Activated CD4-positive, alpha-beta T cell treated with anti-CD3 and anti-CD28 coated beads for 36 hours (primary cell): ENCODE measurements around the gene FAM107A. TPM values are rescaled to one million over a fixed set of nuclear protein-coding genes. Genes with fewer than 3 reads are reported as not detected.
"Not testable (repeated sequence)": the region's sequence is repeated elsewhere in the genome, so short reads cannot be mapped to it uniquely, and the experiment has no call there.

Experiments used
- ATAC-seq: fragments of 200-7000 bp; cut with Tn5 transposase; one replicate; pipeline ENCODE4 v1.10.0; 2021; ENCODE audit warnings: mild to moderate bottlenecking, moderate library complexity
- CTCF ChIA-PET: fragments of 350-600 bp; sonication (Branson Sonifier 250); formaldehyde crosslinking; loops from one replicate; lab custom pipeline; 2021; ENCODE audit warnings: antibody characterized with exemption; lab: Charles Lee
- POLR2A ChIA-PET: fragments of 350-600 bp; sonication (Branson Sonifier 250); formaldehyde crosslinking; loops from one replicate; lab custom pipeline; 2021; ENCODE audit warnings: antibody characterized with exemption, inconsistent platforms; lab: Charles Lee
- DNase-seq: peaks from one replicate; pipeline ENCODE4 v3.0.0-alpha.2; 2020
- H3K27ac Mint-ChIP-seq: one replicate; pipeline ENCODE4 v1.8.0; 2021; ENCODE audit warnings: mixed read lengths
- H3K27me3 Mint-ChIP-seq: one replicate; pipeline ENCODE4 v1.8.0; 2021; ENCODE audit warnings: mixed read lengths
- H3K36me3 Mint-ChIP-seq: one replicate; pipeline ENCODE4 v1.8.0; 2021; ENCODE audit warnings: low read depth, mixed read lengths
- H3K4me1 Mint-ChIP-seq: one replicate; pipeline ENCODE4 v1.8.0; 2021; ENCODE audit warnings: mixed read lengths
- H3K4me3 Mint-ChIP-seq: one replicate; pipeline ENCODE4 v1.8.0; 2021; ENCODE audit warnings: mild to moderate bottlenecking, moderate library complexity, mixed read lengths
- H3K9me3 Mint-ChIP-seq: one replicate; pipeline ENCODE4 v1.8.0; 2021; ENCODE audit warnings: low read depth, mixed read lengths
- intact Hi-C, 2 experiments: fragments of 100-400 bp; cut with DNase I in 1 of 2; cut with micrococcal nuclease in 1 of 2; formaldehyde crosslinking; loops; one replicate each; pipeline versions ENCODE4 v1.14.2 to v1.15.1; 2022 to 2024; cut with DNase I, micrococcal nuclease
- total RNA-seq, 2 experiments: library from RNA; stranded (reverse); gene quantifications; one replicate each; pipeline ENCODE4 v1.2.3, GENCODE V29; 2021

FAM107A gene
- total RNA-seq, 2 experiments from 2014 or later, result not detected

DNA sequence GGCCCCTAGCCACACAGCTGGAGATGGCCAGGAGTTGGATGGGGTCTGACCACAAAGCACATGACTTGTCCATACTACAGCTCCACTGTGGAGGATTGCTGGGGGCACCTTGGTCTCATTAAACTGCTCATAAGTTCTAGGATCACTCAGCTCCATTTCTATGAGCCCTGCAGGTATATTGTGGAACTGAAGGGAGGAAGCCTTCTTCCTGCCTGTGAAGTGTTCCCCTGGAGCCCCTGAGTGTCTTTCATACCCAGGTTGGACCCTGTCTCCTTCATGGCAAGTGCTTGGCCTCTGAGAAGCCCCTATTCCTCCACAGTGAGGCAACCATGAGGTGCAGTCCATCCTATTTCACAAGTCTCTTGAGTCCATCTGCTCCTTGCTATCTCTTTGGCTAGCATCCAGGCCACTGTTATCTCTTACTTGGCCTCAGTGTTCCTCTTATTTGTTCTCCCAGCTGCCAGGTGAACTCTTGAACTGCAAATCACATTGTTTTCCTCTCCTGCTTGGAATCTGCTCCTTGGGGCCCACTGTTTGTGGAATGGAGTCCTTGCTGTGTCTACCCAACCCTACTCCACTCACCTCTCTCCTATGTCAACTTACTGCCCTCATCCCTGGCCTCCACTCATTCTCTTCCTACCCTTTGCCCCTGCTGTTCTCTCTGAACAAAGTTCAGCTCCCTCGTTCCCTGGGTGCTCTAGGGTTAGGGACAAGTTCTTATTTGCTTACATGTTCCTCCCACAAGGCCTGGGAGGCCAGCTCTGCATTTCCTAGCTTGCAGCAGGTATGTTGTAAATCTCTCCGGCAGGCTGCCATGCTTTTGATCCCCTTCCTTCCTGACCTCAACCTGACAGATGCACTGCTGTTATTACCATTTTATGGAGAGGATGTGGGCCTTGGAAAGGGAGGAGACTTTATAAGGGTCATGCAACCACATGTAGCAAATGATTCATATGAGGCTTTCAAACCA, 41.4 kb downstream of the FAM107A start:
- Mint-ChIP-seq H3K27me3 (no peaks in the 10 kb centered on the region), H3K36me3 (no peaks in the 10 kb centered on the region), H3K27ac (no peak overlapping the region), H3K4me3 (no peak overlapping the region), H3K4me1 (peaks cover 13% of the 10 kb centered on the region), H3K9me3 (no peaks in the 10 kb centered on the region)
- CTCF ChIA-PET, result interaction anchor here (0.6 to 2.0 kb wide), 2 partner anchors 31 to 72 kb away, joined by 4 to 6 read pairs; no protein-coding TSS in a partner anchor
- DNase-seq, result no peak
- no peak for ATAC-seq
- POLR2A ChIA-PET, result no interaction called here
- intact Hi-C loops, result no loop called here

DNA sequence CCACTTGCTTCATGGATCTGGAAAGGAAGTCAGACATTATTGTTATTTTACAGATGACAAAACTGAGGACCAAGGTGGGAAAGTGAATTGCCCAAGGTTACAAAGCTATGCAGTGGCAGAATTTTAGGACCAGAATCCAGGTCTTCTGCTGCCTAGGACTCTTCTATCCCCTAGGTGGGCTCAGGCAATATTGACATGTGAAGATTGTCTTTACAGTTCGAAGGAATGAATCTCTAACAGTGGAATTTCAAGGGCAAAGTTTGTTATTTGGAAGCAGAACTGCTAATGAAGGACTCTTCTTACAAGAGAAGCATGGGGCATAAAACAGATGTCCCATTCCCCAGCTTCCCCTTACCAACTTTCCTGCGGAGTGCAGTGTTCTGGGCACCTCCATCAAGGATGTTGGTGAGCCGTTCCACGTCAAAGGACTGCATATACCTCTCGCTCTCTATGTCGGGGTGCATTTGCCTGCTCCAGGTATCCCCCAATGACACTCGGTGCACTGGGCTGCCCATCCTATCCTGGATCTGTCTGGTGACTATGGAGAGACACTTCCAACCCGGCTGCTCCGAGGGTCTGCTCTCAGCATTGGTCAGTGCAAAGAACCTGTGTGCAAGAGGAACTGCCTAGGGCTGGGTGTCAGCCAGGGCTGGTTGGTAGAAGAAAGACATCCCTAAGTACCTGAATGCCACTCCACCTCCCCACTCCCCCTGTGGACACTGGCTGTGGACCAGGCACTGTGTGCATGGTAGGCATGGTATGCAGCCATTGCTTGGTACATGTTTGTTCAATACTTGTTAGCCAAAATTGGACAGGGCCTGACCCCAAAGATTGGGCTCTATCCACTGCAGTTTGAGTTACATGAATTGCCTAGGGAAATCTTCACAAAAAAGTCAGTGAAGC, 42.3 kb downstream of the FAM107A start:
- intact Hi-C loops, result loop anchor here (5.0 kb wide), 2 partner anchors 123 to 213 kb away; no protein-coding TSS in a partner anchor
- Mint-ChIP-seq H3K4me3 (no peak overlapping the region), H3K9me3 (no peaks in the 10 kb centered on the region), H3K27ac (no peak overlapping the region), H3K36me3 (no peaks in the 10 kb centered on the region), H3K27me3 (no peaks in the 10 kb centered on the region), H3K4me1 (peaks cover 13% of the 10 kb centered on the region)
- ATAC-seq (no peak), DNase-seq (no peak)
- CTCF ChIA-PET, result interaction anchor here (1.0 to 3.2 kb wide), 5 partner anchors 32 to 180 kb away, joined by 3 to 12 read pairs (median 6); partner anchors contain the start of gene KCTD6
- POLR2A ChIA-PET, result no interaction called here

DNA sequence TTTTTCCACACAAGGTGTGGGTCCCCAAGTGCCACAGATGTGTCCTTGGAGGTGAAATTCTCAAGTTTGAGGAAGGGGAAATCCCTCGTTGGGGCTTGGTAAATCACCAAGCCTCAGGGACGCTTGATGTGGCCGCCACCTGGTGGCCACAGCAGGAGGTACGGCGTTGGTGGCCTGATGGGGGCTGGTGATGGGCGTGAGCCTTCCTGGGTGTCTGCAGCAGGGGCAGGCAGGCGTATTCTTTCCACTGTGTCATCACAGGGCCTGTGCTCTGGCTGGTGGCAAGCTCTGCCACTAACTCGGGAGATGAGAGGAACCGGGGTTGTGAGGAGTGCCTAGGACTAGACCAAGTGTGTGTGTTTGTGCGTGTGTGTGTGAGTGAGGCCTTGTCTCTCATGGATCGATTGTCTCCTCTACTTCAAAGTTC, 44.4 kb downstream of the FAM107A start:
- no peak overlapping the region for H3K4me3 Mint-ChIP-seq
- CTCF ChIA-PET, result interaction anchor here (0.6 to 3.2 kb wide), 5 partner anchors 23 to 117 kb away, joined by 3 to 12 read pairs (median 4); partner anchors contain the start of gene KCTD6
- ATAC-seq, result peak; percentile 97
- H3K27me3 Mint-ChIP-seq, result no peaks in the 10 kb centered on the region
- no peaks in the 10 kb centered on the region for H3K36me3 Mint-ChIP-seq
- peaks cover 13% of the 10 kb centered on the region for H3K4me1 Mint-ChIP-seq
- POLR2A ChIA-PET, result no interaction called here
- peak; percentile 92 for DNase-seq
- H3K27ac Mint-ChIP-seq, result peak overlapping the region; percentile 67
- intact Hi-C loops, result loop anchor here (1.0 to 5.0 kb wide), 12 partner anchors 41 to 526 kb away; partner anchors contain the start of genes HTD2 (in 2 of the 2), PDHB (in 2 of the 2), RPP14 (in 2 of the 2) and ABHD6 (in 1 of the 2)
- H3K9me3 Mint-ChIP-seq, result no peaks in the 10 kb centered on the region

DNA sequence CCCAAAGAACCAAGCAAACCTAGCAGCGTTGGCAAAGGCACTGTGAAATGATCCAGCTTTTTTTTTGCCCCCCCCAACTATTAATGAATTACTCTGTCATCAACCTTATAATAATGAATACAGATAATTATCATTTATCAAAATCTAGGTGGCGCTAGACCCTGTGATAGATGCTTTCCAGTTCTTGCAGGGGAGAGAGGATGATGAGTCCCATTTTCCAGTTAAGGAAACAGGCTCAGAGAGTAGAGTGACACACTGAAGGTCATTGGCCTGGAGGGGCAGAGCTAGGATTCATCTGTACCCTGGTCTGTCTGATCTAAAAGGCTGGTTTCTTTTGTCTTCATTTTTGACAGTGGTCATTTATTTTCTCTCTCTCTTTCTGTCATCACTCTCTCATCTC, 45.2 kb downstream of the FAM107A start:
- Mint-ChIP-seq H3K36me3 (no peaks in the 10 kb centered on the region), H3K27me3 (no peaks in the 10 kb centered on the region), H3K9me3 (no peaks in the 10 kb centered on the region), H3K4me1 (peaks cover 13% of the 10 kb centered on the region), H3K4me3 (no peak overlapping the region), H3K27ac (no peak overlapping the region)
- no peak for DNase-seq
- POLR2A ChIA-PET, result interaction anchor here (0.5 kb wide), 1 partner anchor 225 kb away, joined by 3 read pairs; no protein-coding TSS in a partner anchor
- peak; percentile 25 for ATAC-seq
- CTCF ChIA-PET, result interaction anchor here (0.8 to 3.2 kb wide), 6 partner anchors 16 to 225 kb away, joined by 3 to 12 read pairs (median 4); partner anchors contain the start of gene KCTD6
- intact Hi-C loops, result loop anchor here (1.0 to 5.0 kb wide), 12 partner anchors 40 to 525 kb away; partner anchors contain the start of genes HTD2 (in 2 of the 2), PDHB (in 2 of the 2), RPP14 (in 2 of the 2) and ABHD6 (in 1 of the 2)

DNA sequence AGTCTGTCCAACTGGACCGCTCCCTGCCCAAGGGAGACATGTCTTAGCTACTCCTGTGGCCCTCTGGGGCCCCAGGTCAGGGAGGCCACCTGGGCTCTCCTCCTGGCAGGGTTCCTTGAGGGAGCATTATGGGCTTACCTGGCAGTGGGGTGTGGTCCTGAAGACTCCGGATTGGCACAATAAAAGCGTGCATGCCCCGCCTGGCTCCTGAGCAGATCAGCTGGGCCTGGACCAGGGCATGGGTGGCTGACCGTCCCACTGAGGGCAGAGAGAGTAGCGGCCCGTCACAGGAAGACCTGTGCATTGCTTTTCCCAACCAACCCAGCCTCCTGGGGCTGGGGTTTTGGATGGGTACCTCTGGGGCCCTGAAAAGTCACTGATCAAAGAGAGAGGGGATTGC, 45.6 kb downstream of the FAM107A start:
- Mint-ChIP-seq H3K9me3 (no peaks in the 10 kb centered on the region), H3K27me3 (no peaks in the 10 kb centered on the region), H3K4me3 (no peak overlapping the region), H3K27ac (no peak overlapping the region), H3K36me3 (no peaks in the 10 kb centered on the region), H3K4me1 (peaks cover 13% of the 10 kb centered on the region)
- ChIA-PET CTCF (interaction anchor here (0.5 to 1.8 kb wide), 8 partner anchors 15 to 575 kb away, joined by 3 to 6 read pairs (median 3); no protein-coding TSS in a partner anchor), POLR2A (interaction anchor here (0.5 kb wide), 1 partner anchor 224 kb away, joined by 3 read pairs; no protein-coding TSS in a partner anchor)
- intact Hi-C loops, result loop anchor here (5.0 kb wide), 2 partner anchors 119 to 209 kb away; no protein-coding TSS in a partner anchor
- DNase-seq (no peak), ATAC-seq (no peak)

DNA sequence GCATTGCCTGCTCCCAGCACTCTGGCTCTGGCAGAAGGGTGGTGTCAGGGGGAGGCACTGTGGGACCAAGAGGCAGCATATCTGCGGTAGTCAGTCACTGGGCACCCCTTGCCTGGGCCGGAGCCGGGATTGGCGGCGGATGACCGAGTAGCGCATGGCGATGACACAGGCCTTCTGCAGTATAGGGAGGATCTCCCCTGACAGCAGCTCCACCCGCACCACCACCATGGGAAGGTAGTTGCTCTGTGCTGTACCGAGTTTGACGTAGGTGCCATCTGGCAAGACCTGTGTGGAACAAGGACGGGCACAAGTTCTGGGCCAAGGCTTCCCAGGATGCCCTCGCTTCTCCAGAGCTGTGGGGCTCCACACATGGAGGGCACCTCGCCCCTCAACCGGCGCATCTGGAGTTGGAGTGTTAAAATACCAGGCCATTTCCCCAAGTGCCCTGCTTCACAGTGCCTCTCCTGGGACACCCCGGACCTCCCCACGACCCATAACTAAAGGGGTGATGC, 46.8 kb downstream of the FAM107A start:
- intact Hi-C loops, result loop anchor here (5.0 kb wide), 2 partner anchors 118 to 208 kb away; no protein-coding TSS in a partner anchor
- Mint-ChIP-seq H3K27me3 (no peaks in the 10 kb centered on the region), H3K9me3 (no peaks in the 10 kb centered on the region), H3K4me3 (no peak overlapping the region), H3K27ac (no peak overlapping the region), H3K36me3 (no peaks in the 10 kb centered on the region), H3K4me1 (peaks cover 13% of the 10 kb centered on the region)
- DNase-seq (no peak), ATAC-seq (no peak)
- ChIA-PET CTCF (interaction anchor here (0.9 to 1.8 kb wide), 4 partner anchors 27 to 224 kb away, joined by 3 to 6 read pairs (median 4); partner anchors contain the start of genes HTD2 and RPP14), POLR2A (interaction anchor here (0.8 kb wide), 1 partner anchor 35 kb away, joined by 4 read pairs; no protein-coding TSS in a partner anchor)

DNA sequence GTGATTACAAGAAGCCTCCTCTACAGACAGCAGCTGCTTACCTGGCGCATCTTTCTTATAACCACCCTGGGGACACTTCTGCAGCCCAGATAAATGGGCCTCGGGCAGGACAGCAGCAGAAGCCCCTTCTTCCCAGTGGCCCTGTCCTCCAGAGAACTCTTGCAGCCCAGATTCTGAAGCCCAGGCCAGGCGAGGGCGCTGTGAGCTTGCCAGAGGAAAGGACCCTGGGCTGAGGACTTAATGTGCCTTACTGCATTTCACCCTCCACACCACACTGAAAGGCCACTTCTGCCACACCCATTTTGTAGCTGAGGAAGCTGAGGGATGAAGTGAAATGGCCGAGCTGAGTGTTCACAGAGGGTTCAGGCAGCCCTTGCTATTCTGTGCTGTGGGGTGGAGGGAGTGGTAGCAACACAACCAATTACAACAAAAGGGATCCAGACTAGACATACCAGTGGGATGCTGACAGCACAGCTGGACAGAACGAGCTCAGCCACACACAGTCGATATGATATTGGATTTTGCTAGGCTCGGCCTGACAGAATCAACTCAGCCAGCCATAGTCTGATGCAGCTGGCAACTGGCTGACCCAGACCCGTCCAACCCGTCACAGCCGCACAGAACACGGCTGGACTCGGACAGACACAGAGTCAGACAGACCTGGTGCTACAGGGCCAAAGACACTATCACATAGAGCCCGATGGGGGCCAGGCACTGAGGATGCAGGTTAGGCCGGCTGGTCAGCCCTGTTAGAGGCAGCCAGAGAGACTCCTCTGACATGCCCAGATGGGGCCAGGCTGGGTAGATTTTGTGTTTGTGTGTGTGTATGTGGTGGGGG, 47.5 kb downstream of the FAM107A start:
- no peak overlapping the region for H3K27ac Mint-ChIP-seq
- H3K36me3 Mint-ChIP-seq, result no peaks in the 10 kb centered on the region
- H3K4me1 Mint-ChIP-seq, result peaks cover 13% of the 10 kb centered on the region
- H3K4me3 Mint-ChIP-seq, result no peak overlapping the region
- DNase-seq (peak; percentile 38), ATAC-seq (no peak)
- ChIA-PET POLR2A (interaction anchor here (0.8 kb wide), 1 partner anchor 35 kb away, joined by 4 read pairs; no protein-coding TSS in a partner anchor), CTCF (interaction anchor here (0.5 to 2.3 kb wide), 7 partner anchors 13 to 223 kb away, joined by 3 to 15 read pairs (median 4); partner anchors contain the start of genes FAM107A, HTD2, KCTD6 and RPP14)
- H3K27me3 Mint-ChIP-seq, result no peaks in the 10 kb centered on the region
- intact Hi-C loops, result loop anchor here (5.0 kb wide), 2 partner anchors 117 to 207 kb away; no protein-coding TSS in a partner anchor
- no peaks in the 10 kb centered on the region for H3K9me3 Mint-ChIP-seq

DNA sequence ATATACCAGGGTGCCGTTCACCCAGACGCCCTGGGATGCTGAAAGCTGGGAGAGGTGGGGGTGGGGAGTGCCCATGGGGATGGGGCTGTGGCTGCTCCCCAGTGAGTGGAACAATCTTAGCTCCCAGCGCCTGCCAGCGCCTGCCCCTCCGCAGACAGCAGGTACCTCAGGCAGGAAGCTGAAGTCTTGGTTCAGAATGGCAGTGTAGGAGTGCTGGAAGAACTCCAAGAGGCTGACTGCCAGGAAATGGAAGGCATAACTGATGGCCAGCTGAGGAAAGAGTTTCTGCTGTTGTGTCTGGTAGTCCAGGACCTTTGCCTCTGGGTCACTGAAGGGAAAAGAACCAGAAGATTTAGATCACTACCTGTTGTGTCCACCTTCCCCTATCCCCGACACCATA, 48.6 kb downstream of the FAM107A start:
- ChIA-PET POLR2A (interaction anchor here (0.8 kb wide), 1 partner anchor 222 kb away, joined by 4 read pairs; the partner anchor contains the start of genes HTD2 and RPP14), CTCF (interaction anchor here (0.6 to 2.3 kb wide), 6 partner anchors 10 to 222 kb away, joined by 3 to 15 read pairs (median 5); partner anchors contain the start of genes HTD2, KCTD6 and RPP14)
- Mint-ChIP-seq H3K9me3 (no peaks in the 10 kb centered on the region), H3K36me3 (no peaks in the 10 kb centered on the region), H3K27ac (no peak overlapping the region), H3K4me1 (peaks cover 13% of the 10 kb centered on the region), H3K4me3 (no peak overlapping the region), H3K27me3 (no peaks in the 10 kb centered on the region)
- intact Hi-C loops, result no loop called here
- DNase-seq (no peak), ATAC-seq (no peak)

DNA sequence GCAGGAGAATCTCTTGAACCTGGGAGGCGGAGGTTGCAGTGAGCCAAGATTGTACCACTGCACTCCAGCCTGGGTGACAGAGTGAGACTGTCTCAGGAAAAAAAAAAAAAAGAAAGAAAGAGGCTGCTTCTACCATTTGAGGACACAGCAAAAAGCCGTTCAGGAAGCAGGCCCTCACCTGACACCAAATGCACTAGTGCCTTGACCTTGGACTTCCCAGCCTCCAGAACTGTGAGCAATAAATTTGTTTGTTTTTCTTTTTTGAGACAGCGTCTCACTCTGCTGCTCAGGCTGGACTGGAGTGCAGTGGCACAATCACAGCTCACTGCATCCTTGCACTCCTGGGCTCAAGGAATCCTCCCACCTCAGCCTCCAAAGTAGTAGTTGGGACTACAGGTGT, 49.8 kb downstream of the FAM107A start:
- CTCF ChIA-PET, result interaction anchor here (0.6 to 2.1 kb wide), 4 partner anchors 10 to 1191 kb away, joined by 3 to 7 read pairs (median 4); no protein-coding TSS in a partner anchor
- intact Hi-C loops, H3K9me3 Mint-ChIP-seq, H3K4me3 Mint-ChIP-seq, H3K27ac Mint-ChIP-seq, DNase-seq, H3K4me1 Mint-ChIP-seq, ATAC-seq, H3K27me3 Mint-ChIP-seq, H3K36me3 Mint-ChIP-seq, POLR2A ChIA-PET: not testable (repeated sequence)
